HL-60 (cell line): ENCODE measurements around the gene HNRNPLL.

Experiments used
- DNase-seq, 2 experiments: peaks; one replicate each; pipeline ENCODE4 v3.0.0-alpha.2; 2010 to 2020; ENCODE audit warnings: low read depth in 1 of 2, low spot score in 1 of 2
- H3K27ac ChIP-seq: fragments of 250-450 bp; sonication (Bioruptor Pico); replicated peaks from 2 replicates; pipeline ENCODE4 v1.5.1; 2020; ENCODE audit warnings: mild to moderate bottlenecking, moderate library complexity
- H3K27me3 ChIP-seq: fragments of 250-450 bp; sonication (Bioruptor Pico); 2 replicates; pipeline ENCODE4 v1.5.1; 2021; ENCODE audit warnings: mild to moderate bottlenecking, moderate library complexity; ENCODE audit not compliant: insufficient read depth, poor library complexity, severe bottlenecking
- H3K4me3 ChIP-seq: replicated peaks from 2 replicates; pipeline ENCODE4 v1.5.1; 2011; ENCODE audit warnings: mild to moderate bottlenecking, control low read depth, low read length; ENCODE audit not compliant: insufficient read depth
- CTCF ChIP-seq: IDR thresholded peaks from one replicate; pipeline ENCODE4 v1.5.1; 2011; ENCODE audit warnings: low read length, control low read depth, inconsistent platforms; ENCODE audit not compliant: insufficient read depth
- GABPA ChIP-seq: IDR thresholded peaks from 2 replicates; pipeline ENCODE4 v1.6.1; 2012; ENCODE audit warnings: low read depth
- POLR2AphosphoS5 ChIP-seq: IDR thresholded peaks from 2 replicates; pipeline ENCODE4 v1.6.1; 2012; ENCODE audit warnings: low read depth
- REST ChIP-seq: IDR thresholded peaks from 2 replicates; pipeline ENCODE4 v1.6.1; 2012; ENCODE audit warnings: low read depth; ENCODE audit not compliant: insufficient replicate concordance
- SPI1 ChIP-seq: IDR thresholded peaks from 2 replicates; pipeline ENCODE4 v1.6.1; 2012; ENCODE audit warnings: low read depth, mild to moderate bottlenecking, borderline replicate concordance

HNRNPLL gene

GRCh38 chr2:38592951-38593350, 9.8 kb downstream of the HNRNPLL start:
- no peak for TF ChIP-seq GABPA
- TF ChIP-seq SPI1, result no peak
- TF ChIP-seq CTCF, result no peak
- TF ChIP-seq REST, result no peak
- no peak for TF ChIP-seq POLR2AphosphoS5
- no peak for DNase-seq
- no peak overlapping the region for H3K4me3 ChIP-seq
- no peak overlapping the region for H3K27ac ChIP-seq
- H3K27me3 ChIP-seq, result no peaks in the 10 kb centered on the region

GRCh38 chr2:38591152-38591551, 11.6 kb downstream of the HNRNPLL start:
- H3K4me3 ChIP-seq, result no peak overlapping the region
- no peak for TF ChIP-seq REST
- TF ChIP-seq POLR2AphosphoS5, result no peak
- no peaks in the 10 kb centered on the region for H3K27me3 ChIP-seq
- H3K27ac ChIP-seq, result no peak overlapping the region
- no peak for DNase-seq

GRCh38 chr2:38590053-38590452, 12.7 kb downstream of the HNRNPLL start:
- DNase-seq, result no peak
- Histone ChIP-seq H3K27me3 (no peaks in the 10 kb centered on the region), H3K4me3 (no peak overlapping the region), H3K27ac (no peak overlapping the region)
- TF ChIP-seq POLR2AphosphoS5, result no peak
- no peak for TF ChIP-seq CTCF
- no peak for TF ChIP-seq REST
- no peak for TF ChIP-seq GABPA
- no peak for TF ChIP-seq SPI1

- no peak overlapping the region for H3K27ac ChIP-seq
- H3K4me3 ChIP-seq, result no peak overlapping the region
- no peaks in the 10 kb centered on the region for H3K27me3 ChIP-seq
- DNase-seq, result no peak
- TF ChIP-seq REST (no peak), GABPA (no peak), POLR2AphosphoS5 (no peak), SPI1 (no peak), CTCF (no peak)
Observed at GRCh38 chr2:38586931-38587330, 15.8 kb downstream of the HNRNPLL start.
